ENCODE results near the gene SLC51A.

GRCh38 chr3:196220587-196220986 lies 4.3 kb downstream of the SLC51A start:
- TF ChIP-seq CTCF (IDR thresholded peaks at IDR 0.05), result no peak
- no peak for TF ChIP-seq ZFX (IDR thresholded peaks at IDR 0.05; ENCODE audit: borderline replicate concordance)
